Urinary bladder (tissue), 4 donors: ENCODE measurements around the gene ASPM. TPM values are rescaled to one million over a fixed set of nuclear protein-coding genes. Genes with fewer than 3 reads are reported as not detected.
"Not testable (repeated sequence)": the region's sequence is repeated elsewhere in the genome, so short reads cannot be mapped to it uniquely, and the experiment has no call there.

Source experiments
- DNase-seq: peaks from one replicate; pipeline ENCODE4 v3.0.0-alpha.2; 2015; ENCODE audit errors: extremely low spot score
- H3K27ac ChIP-seq: one replicate; pipeline ENCODE4 v1.5.1; 2013; ENCODE audit warnings: low read depth, mild to moderate bottlenecking, moderate library complexity
- H3K36me3 ChIP-seq: one replicate; pipeline ENCODE4 v1.6.1; 2013; ENCODE audit warnings: mild to moderate bottlenecking, moderate library complexity; ENCODE audit not compliant: insufficient read depth
- H3K4me1 ChIP-seq: one replicate; pipeline ENCODE4 v1.6.1; 2013; ENCODE audit warnings: mild to moderate bottlenecking, moderate library complexity; ENCODE audit not compliant: insufficient read depth
- H3K4me3 ChIP-seq: one replicate; pipeline ENCODE4 v1.5.1; 2013; ENCODE audit warnings: low read depth, low read length
- WGBS: extraction: QIAGEN DNeasy Blood & Tissue Kit; methylation state at CpG from one replicate; pipeline ENCODE4 v1.1.7; 2013; 5-methylcytosine and 5-hydroxymethylcytosine counted together
- polyA plus RNA-seq: library from polyadenylated mRNA; stranded (reverse); fragments of 200-250 nt; gene quantifications from one replicate; pipeline ENCODE4 v1.2.3, GENCODE V29; 2013
- total RNA-seq: library from RNA; depleted of rRNA; stranded (reverse); fragments of >200 nt; gene quantifications from one replicate; pipeline ENCODE4 v1.2.3, GENCODE V29; 2014
- donor health status: healthy with polysubstance abuse.
- donor health status: healthy.

Gene ASPM
- total and polyA plus RNA-seq, 2 donors = 0.11 to 48.5 TPM

- DNase-seq = no peak
- no peaks in the 10 kb centered on the region for H3K36me3 ChIP-seq
- H3K4me3 ChIP-seq = no peak overlapping the region
- no peak overlapping the region for H3K27ac ChIP-seq
- H3K4me1 ChIP-seq = no peaks in the 10 kb centered on the region
- 85% methylated on average over 3 of the region's 3 CpGs for WGBS
Observed at GRCh38 chr1:197036861-197037260, 109.6 kb downstream of the ASPM start.

GRCh38 chr1:197034631-197035339, 111.7 kb downstream of the ASPM start:
- not testable (repeated sequence) for H3K4me3 ChIP-seq, H3K27ac ChIP-seq, H3K36me3 ChIP-seq, DNase-seq, H3K4me1 ChIP-seq
- WGBS = 67% methylated on average over 6 of the region's 6 CpGs

Other genes with a start within 250 kb of the ASPM start
- not detected for gene CFHR2, start 202.9 kb downstream of the ASPM start, total RNA-seq
- gene CFHR2, start 202.9 kb downstream of the ASPM start, polyA plus RNA-seq = 0.34 TPM
- not detected for gene CFHR5, start 169.1 kb downstream of the ASPM start, total RNA-seq
- gene CFHR5, start 169.1 kb downstream of the ASPM start, polyA plus RNA-seq = 0.05 TPM
- gene F13B, start 79.4 kb downstream of the ASPM start, total RNA-seq = not detected
- 0.05 TPM for gene F13B, start 79.4 kb downstream of the ASPM start, polyA plus RNA-seq
- gene ZBTB41, start 54.6 kb upstream of the ASPM start, total RNA-seq = 51.4 TPM
- 4.4 TPM for gene ZBTB41, start 54.6 kb upstream of the ASPM start, polyA plus RNA-seq
- 0.58 TPM for gene CRB1, start 121.6 kb upstream of the ASPM start, total RNA-seq
- gene CRB1, start 121.6 kb upstream of the ASPM start, polyA plus RNA-seq = 0.22 TPM